Muscle of leg (tissue), 11 donors: ENCODE data around the gene SEMA3D. TPM values are rescaled to one million over a fixed set of nuclear protein-coding genes. Genes with fewer than 3 reads are reported as not detected.

Experiments used
- DNase-seq: peaks from one replicate; pipeline ENCODE4 v3.0.0; 2013
- H3K27ac ChIP-seq: one replicate; pipeline ENCODE4 v1.5.1; 2013; ENCODE audit warnings: mild to moderate bottlenecking, low read length, control low read depth
- H3K27me3 ChIP-seq: one replicate; pipeline ENCODE4 v1.6.1; 2013; ENCODE audit warnings: low read length; ENCODE audit not compliant: control insufficient read depth, insufficient read depth
- H3K36me3 ChIP-seq: one replicate; pipeline ENCODE4 v1.6.1; 2013; ENCODE audit warnings: low read length; ENCODE audit not compliant: control insufficient read depth, insufficient read depth
- H3K4me1 ChIP-seq: one replicate; pipeline ENCODE4 v1.6.1; 2013; ENCODE audit warnings: low read length; ENCODE audit not compliant: control insufficient read depth, insufficient read depth
- H3K4me3 ChIP-seq: one replicate; pipeline ENCODE4 v1.5.1; 2013; ENCODE audit warnings: low read length, control low read depth
- H3K9me3 ChIP-seq: replicated peaks from 2 replicates; pipeline ENCODE4 v1.6.1; 2013; ENCODE audit warnings: low read depth, low read length; ENCODE audit not compliant: control insufficient read depth
- WGBS: methylation state at CpG from one replicate; pipeline ENCODE4 v1.1.5; 2013; ENCODE audit warnings: missing lambda C conversion rate; ENCODE audit not compliant: insufficient coverage; 5-methylcytosine and 5-hydroxymethylcytosine counted together
- polyA plus RNA-seq, 8 donors: library from polyadenylated mRNA; unstranded; fragments of 120-200 nt; gene quantifications; one replicate each; pipeline versions ENCODE4 v1.2.1 to v1.2.3, GENCODE V29; 2013; ENCODE audit warnings: inconsistent platforms in 1 of 8, low replicate concordance in 1 of 8; ENCODE audit not compliant: insufficient read length in 8 of 8, insufficient read depth in 1 of 8
- total RNA-seq: library from RNA; stranded (reverse); fragments of 120-200 nt; gene quantifications from one replicate; pipeline ENCODE4 v1.2.4, GENCODE V29; 2013

The SEMA3D gene
- total and polyA plus RNA-seq, 9 donors, result 8.5 to 29.3 (median 18.7) TPM

- Histone ChIP-seq H3K36me3 (no peaks in the 10 kb centered on the region), H3K27ac (no peak overlapping the region), H3K9me3 (no peaks in the 10 kb centered on the region), H3K27me3 (no peaks in the 10 kb centered on the region), H3K4me1 (no peaks in the 10 kb centered on the region), H3K4me3 (no peak overlapping the region)
- DNase-seq, result no peak
- WGBS, result 70% methylated on average over 2 of the region's 3 CpGs
Measured at GRCh38 chr7:85090919-85091564, 95.8 kb downstream of the SEMA3D start.

DNA sequence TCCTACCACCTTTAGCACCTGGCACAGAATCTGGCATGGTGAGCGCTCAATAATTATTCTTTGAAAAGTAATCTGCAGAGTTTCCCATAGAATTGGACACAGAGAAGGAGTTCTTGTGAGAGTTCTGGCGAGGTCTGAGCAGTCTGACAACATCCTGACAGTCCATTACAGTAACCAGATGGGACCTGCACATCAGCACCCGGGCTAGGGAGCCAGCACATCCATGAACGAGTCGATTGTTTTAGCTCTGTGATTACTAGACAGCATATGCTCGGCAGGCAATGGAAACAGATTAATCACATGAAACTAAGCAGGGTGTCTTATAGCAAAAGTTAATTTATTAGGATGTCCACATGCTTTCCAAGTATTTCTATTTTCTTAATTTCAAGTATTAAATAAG is 96.7 kb downstream of the SEMA3D start:
- Histone ChIP-seq H3K4me1 (no peaks in the 10 kb centered on the region), H3K9me3 (no peaks in the 10 kb centered on the region), H3K4me3 (no peak overlapping the region), H3K27me3 (no peaks in the 10 kb centered on the region), H3K36me3 (no peaks in the 10 kb centered on the region), H3K27ac (no peak overlapping the region)
- no peak for DNase-seq
- WGBS, result no CpG with 5 or more reads among the region's 6 CpGs

DNA sequence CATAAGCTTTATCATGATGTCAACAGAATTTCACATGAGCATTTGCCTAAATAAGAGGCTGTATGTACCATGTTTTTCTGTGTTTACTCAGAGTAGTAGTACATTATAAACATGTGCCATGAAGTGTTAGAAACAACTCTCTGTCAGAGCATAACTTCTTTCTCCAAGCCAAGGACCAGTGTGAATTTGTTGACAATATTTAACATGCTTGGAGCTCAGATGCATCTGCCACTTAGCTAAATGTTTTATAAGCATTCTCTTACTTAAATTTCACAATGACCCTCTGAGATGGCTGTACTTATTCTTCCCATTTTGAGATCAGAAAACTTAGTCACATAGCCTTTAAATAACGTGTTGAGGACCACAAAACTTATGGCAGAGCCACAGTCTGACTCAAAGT is 105.0 kb downstream of the SEMA3D start:
- Histone ChIP-seq H3K36me3 (no peaks in the 10 kb centered on the region), H3K4me1 (no peaks in the 10 kb centered on the region)

DNA sequence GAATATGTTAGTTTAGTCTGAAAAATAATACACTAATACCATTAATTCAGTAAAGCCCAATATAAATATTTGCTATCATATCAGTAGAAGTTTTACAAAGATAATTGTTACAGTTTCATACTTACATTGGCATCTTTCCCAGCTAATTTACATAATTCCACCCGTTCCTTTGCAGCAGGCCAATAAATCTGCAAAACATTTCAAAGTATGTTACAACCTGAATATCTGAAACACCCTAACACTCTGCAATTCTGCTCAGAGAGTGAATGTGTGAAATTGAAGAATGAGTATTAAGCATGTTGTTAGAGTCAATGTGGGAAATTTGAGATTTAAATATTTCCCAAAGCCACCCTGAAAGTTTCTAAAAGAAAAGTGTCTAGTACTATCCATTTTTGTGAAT is 105.5 kb downstream of the SEMA3D start:
- no peaks in the 10 kb centered on the region for H3K36me3 ChIP-seq
- DNase-seq, result no peak
- peaks cover 2% of the 10 kb centered on the region for H3K9me3 ChIP-seq
- H3K27me3 ChIP-seq, result no peaks in the 10 kb centered on the region
- no peak overlapping the region for H3K27ac ChIP-seq
- H3K4me3 ChIP-seq, result no peak overlapping the region
- no CpG with 5 or more reads among the region's 1 CpG for WGBS
- no peaks in the 10 kb centered on the region for H3K4me1 ChIP-seq

More for the DNA sequence above, 105.0 kb downstream of the SEMA3D start:
- H3K9me3 ChIP-seq, result peaks cover 2% of the 10 kb centered on the region
- H3K27ac ChIP-seq, result no peak overlapping the region
- no peak overlapping the region for H3K4me3 ChIP-seq
- WGBS, result 63% methylated on average over 1 of the region's 1 CpG
- DNase-seq, result no peak
- H3K27me3 ChIP-seq, result no peaks in the 10 kb centered on the region

DNA sequence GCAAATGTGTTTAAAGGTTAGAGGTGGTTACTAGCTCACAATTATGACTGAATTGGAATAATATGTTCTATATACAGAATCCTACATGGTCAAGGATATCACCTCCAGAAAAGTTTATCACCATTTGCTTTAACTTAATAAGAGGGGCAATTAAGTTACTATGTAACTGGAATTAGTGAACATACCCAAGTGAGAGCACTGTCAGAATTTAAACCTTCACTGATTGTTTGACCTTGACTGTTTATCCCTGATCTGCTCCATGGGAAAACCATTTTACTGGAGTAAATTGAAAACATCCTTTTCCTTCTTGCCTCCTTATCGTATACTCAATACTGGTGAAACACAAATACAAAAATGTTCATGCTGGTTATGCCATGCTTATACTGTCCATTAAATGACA is 107.4 kb downstream of the SEMA3D start:
- WGBS, result no CpG with 5 or more reads among the region's 1 CpG
- Histone ChIP-seq H3K4me1 (no peaks in the 10 kb centered on the region), H3K9me3 (peaks cover 2% of the 10 kb centered on the region), H3K4me3 (no peak overlapping the region), H3K27me3 (no peaks in the 10 kb centered on the region), H3K36me3 (no peaks in the 10 kb centered on the region), H3K27ac (no peak overlapping the region)
- no peak for DNase-seq

DNA sequence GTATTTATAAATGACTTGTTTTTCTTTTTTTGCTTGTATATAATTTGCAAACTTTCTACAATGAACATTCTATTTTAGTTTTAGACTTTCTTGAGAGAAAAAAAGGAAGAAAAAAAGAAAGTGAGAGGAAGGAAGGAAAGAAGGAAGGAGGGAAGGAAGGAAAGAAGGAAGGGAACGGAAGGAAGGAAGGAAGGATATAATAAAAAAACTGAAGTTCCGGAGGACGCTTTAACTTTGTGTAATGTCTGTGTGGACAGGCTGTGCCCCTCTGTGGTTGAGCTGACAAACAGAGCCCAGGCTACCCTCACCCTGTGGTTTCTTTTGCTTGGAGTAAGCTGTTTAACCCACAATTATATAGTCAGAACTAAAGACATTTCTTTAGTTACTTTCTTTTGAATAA is 108.7 kb downstream of the SEMA3D start:
- 100% methylated on average over 1 of the region's 3 CpGs for WGBS
- Histone ChIP-seq H3K27ac (no peak overlapping the region), H3K4me3 (no peak overlapping the region), H3K4me1 (no peaks in the 10 kb centered on the region), H3K9me3 (no peaks in the 10 kb centered on the region), H3K27me3 (no peaks in the 10 kb centered on the region), H3K36me3 (no peaks in the 10 kb centered on the region)
- no peak for DNase-seq

DNA sequence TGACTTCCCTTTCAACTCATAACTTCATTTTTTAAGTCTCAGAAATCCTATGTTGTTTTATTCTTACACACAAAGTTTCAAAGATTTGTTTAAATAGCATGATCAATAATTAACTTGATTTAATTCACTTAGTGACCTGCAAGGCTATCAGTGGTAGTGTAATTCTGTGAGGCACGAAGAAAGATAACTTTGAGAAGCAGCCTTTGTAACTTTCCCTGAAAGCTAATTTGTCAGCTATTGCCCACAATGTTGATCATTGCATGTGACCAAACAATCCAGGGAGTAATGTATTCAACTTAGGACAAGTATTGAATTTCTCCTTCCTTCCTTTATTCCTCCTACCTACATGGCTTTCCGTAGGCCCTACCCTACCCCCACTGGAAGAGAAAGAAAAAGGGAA is 111.0 kb downstream of the SEMA3D start:
- H3K4me3 ChIP-seq, result no peak overlapping the region
- H3K9me3 ChIP-seq, result no peaks in the 10 kb centered on the region
- WGBS, result no CpG with 5 or more reads among the region's 2 CpGs
- no peak overlapping the region for H3K27ac ChIP-seq
- no peak for DNase-seq
- H3K36me3 ChIP-seq, result no peaks in the 10 kb centered on the region
- no peaks in the 10 kb centered on the region for H3K4me1 ChIP-seq
- H3K27me3 ChIP-seq, result no peaks in the 10 kb centered on the region

GRCh38 chr7:85074992-85075391 is 111.9 kb downstream of the SEMA3D start:
- Histone ChIP-seq H3K9me3 (no peaks in the 10 kb centered on the region), H3K36me3 (no peaks in the 10 kb centered on the region), H3K27me3 (no peaks in the 10 kb centered on the region), H3K4me1 (no peaks in the 10 kb centered on the region), H3K4me3 (no peak overlapping the region), H3K27ac (no peak overlapping the region)
- no CpG with 5 or more reads among the region's 2 CpGs for WGBS
- DNase-seq, result no peak

DNA sequence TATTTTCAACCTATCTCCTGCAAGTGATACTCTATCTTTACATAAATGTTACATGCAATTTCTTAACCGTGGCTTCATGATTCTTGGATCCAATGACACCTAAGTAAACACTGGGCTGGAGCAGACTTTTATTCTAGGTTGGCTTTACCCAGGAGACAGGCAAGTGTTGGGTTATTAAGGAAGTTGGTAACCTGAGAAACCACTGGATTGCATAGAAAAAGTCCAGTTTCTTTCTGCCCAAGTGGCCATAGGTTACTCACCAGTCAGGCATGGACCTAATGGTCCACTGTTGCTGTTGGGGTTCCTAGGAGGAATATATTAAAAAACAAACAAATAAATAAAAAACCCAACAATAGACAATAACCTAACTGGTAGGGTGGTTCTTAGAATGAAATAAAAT is 112.8 kb downstream of the SEMA3D start:
- H3K9me3 ChIP-seq, result no peaks in the 10 kb centered on the region
- no peaks in the 10 kb centered on the region for H3K36me3 ChIP-seq
- no peak overlapping the region for H3K27ac ChIP-seq
- H3K27me3 ChIP-seq, result no peaks in the 10 kb centered on the region
- no peak overlapping the region for H3K4me3 ChIP-seq
- DNase-seq, result no peak
- H3K4me1 ChIP-seq, result no peaks in the 10 kb centered on the region
- no CpG with 5 or more reads among the region's 1 CpG for WGBS

- Histone ChIP-seq H3K27ac (no peak overlapping the region), H3K4me3 (no peak overlapping the region)
- 80% methylated on average over 2 of the region's 5 CpGs for WGBS
Measured at GRCh38 chr7:85070967-85071628, 115.8 kb downstream of the SEMA3D start.

More at GRCh38 chr7:85070967-85071628, 115.8 kb downstream of the SEMA3D start:
- Histone ChIP-seq H3K27me3 (no peaks in the 10 kb centered on the region), H3K4me1 (no peaks in the 10 kb centered on the region), H3K9me3 (no peaks in the 10 kb centered on the region), H3K36me3 (no peaks in the 10 kb centered on the region)
- no peak for DNase-seq
